DOHH2 (cell line): ENCODE measurements around the gene REEP3.

Experiments
- H3F3A ChIP-seq: fragments of 200-600 bp; sonication (generic), shearing (Covaris generic); 2 replicates; pipeline ENCODE4 v1.6.0; 2016; ENCODE audit warnings: antibody characterized with exemption, mild to moderate bottlenecking; ENCODE audit not compliant: control insufficient read depth, insufficient read depth
- H3K27ac ChIP-seq: fragments of 200-600 bp; sonication (generic); 2 replicates; pipeline ENCODE4 v1.5.1; 2014; ENCODE audit warnings: low read depth, mild to moderate bottlenecking, low read length, moderate library complexity
- H3K27me3 ChIP-seq: fragments of 200-600 bp; sonication (generic); 2 replicates; pipeline ENCODE4 v1.6.1; 2014; ENCODE audit warnings: mild to moderate bottlenecking, low read length, mixed read lengths; ENCODE audit not compliant: control insufficient read depth
- H3K36me3 ChIP-seq: fragments of 200-600 bp; sonication (generic); 2 replicates; pipeline ENCODE4 v1.6.1; 2014; ENCODE audit warnings: mild to moderate bottlenecking, low read length, moderate library complexity, mixed read lengths; ENCODE audit not compliant: control insufficient read depth
- H3K4me1 ChIP-seq: fragments of 200-600 bp; sonication (generic); 2 replicates; pipeline ENCODE4 v1.6.1; 2014; ENCODE audit warnings: mild to moderate bottlenecking, low read length, mixed read lengths; ENCODE audit not compliant: control insufficient read depth
- H3K4me2 ChIP-seq: fragments of 200-600 bp; sonication (generic); 2 replicates; pipeline ENCODE4 v1.6.0; 2014; ENCODE audit warnings: mild to moderate bottlenecking, low read length, moderate library complexity
- H3K4me3 ChIP-seq: fragments of 200-600 bp; sonication (generic); 2 replicates; pipeline ENCODE4 v1.5.1; 2014; ENCODE audit warnings: mild to moderate bottlenecking, low read length, mixed read lengths
- H3K79me2 ChIP-seq: fragments of 200-600 bp; sonication (generic); 2 replicates; pipeline ENCODE4 v1.6.1; 2014; ENCODE audit warnings: mild to moderate bottlenecking, low read length, mixed read lengths; ENCODE audit not compliant: control insufficient read depth
- H3K9me2 ChIP-seq: fragments of 200-600 bp; sonication (generic); replicated peaks from 2 replicates; pipeline ENCODE4 v1.6.1; 2014; ENCODE audit warnings: mild to moderate bottlenecking, low read length, mixed read lengths; ENCODE audit not compliant: control insufficient read depth
- H3K9me3 ChIP-seq: fragments of 200-600 bp; sonication (generic); 2 replicates; pipeline ENCODE4 v1.6.1; 2014; ENCODE audit warnings: antibody characterized with exemption, low read length, mixed read lengths; ENCODE audit not compliant: control insufficient read depth, insufficient read depth
- H4K20me1 ChIP-seq: fragments of 200-600 bp; sonication (generic); 2 replicates; pipeline ENCODE4 v1.6.0; 2014; ENCODE audit warnings: low read depth, mild to moderate bottlenecking, antibody characterized with exemption, low read length, moderate library complexity; ENCODE audit not compliant: control insufficient read depth, insufficient read depth
- EZH2phosphoT487 ChIP-seq: fragments of 200-600 bp; sonication (generic); IDR thresholded peaks from 2 replicates; pipeline ENCODE4 v1.6.1; 2017; ENCODE audit warnings: borderline replicate concordance, mild to moderate bottlenecking, antibody characterized with exemption, low read length, moderate library complexity, mixed read lengths
- TF ChIP-seq, protein P1 (sequence below): fragments of 200-600 bp; sonication (generic); IDR thresholded peaks from one replicate; pipeline ENCODE4 v1.5.1; 2014; ENCODE audit warnings: antibody characterized with exemption, mild to moderate bottlenecking, low read depth, low read length; ENCODE audit not compliant: poor library complexity, severe bottlenecking

The REEP3 gene

DNA sequence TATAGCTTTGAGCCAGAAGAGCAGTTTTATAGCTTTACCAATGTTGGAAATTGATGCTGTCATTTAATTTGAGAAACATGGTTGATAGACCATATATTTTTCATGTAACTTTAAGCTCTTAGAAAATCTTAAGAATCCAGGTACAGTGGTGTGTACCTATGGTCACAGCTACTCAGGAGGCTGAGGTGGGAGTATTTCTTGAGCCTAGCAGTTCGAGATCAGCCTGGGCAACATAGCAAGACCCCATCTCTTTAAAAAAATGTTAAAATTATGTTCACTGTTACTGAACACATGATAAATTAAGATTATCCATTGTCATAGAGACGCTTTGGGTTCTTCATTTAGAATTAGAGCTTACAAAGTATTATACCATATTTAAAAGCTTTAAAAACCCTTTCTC, 18.2 kb downstream of the REEP3 start:
- no peaks in the 10 kb centered on the region for H3K9me2 ChIP-seq
- TF ChIP-seq, protein P1, sequence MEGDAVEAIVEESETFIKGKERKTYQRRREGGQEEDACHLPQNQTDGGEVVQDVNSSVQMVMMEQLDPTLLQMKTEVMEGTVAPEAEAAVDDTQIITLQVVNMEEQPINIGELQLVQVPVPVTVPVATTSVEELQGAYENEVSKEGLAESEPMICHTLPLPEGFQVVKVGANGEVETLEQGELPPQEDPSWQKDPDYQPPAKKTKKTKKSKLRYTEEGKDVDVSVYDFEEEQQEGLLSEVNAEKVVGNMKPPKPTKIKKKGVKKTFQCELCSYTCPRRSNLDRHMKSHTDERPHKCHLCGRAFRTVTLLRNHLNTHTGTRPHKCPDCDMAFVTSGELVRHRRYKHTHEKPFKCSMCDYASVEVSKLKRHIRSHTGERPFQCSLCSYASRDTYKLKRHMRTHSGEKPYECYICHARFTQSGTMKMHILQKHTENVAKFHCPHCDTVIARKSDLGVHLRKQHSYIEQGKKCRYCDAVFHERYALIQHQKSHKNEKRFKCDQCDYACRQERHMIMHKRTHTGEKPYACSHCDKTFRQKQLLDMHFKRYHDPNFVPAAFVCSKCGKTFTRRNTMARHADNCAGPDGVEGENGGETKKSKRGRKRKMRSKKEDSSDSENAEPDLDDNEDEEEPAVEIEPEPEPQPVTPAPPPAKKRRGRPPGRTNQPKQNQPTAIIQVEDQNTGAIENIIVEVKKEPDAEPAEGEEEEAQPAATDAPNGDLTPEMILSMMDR = no peak
- no peak for TF ChIP-seq EZH2phosphoT487
- H3K4me3 ChIP-seq = no peak overlapping the region
- no peaks in the 10 kb centered on the region for H3K4me1 ChIP-seq
- H3K9me3 ChIP-seq = no peaks in the 10 kb centered on the region
- H3F3A ChIP-seq = 0 out of 2 replicates have a peak, but pooled peaks cover 3% of the 10 kb centered on the region
- H3K27me3 ChIP-seq = no peaks in the 10 kb centered on the region
- H3K4me2 ChIP-seq = no peak overlapping the region
- H4K20me1 ChIP-seq = no peaks in the 10 kb centered on the region
- no peaks in the 10 kb centered on the region for H3K36me3 ChIP-seq
- no peak overlapping the region for H3K27ac ChIP-seq
- H3K79me2 ChIP-seq = 0 out of 2 replicates have a peak, but pooled peaks cover under 1% of the 10 kb centered on the region

DNA sequence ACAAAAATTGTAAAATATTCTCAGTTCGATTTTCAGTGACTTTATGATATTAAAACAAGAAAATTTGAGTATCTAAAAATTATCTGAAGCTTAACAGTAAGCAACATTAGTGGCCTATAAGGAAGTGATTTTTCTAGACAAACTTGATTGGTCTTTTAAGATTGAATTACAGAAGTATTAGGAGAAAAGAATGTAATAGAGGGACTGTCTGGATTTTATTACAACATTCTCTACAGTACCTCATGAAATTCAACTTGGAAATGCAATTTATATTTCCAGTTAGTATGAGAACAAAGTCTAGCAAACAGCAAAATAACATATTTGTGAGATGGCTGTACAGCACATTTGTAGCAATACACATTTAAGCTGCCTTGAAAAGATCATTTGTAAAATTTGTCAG, 18.8 kb downstream of the REEP3 start:
- Histone ChIP-seq H3K79me2 (no peaks in the 10 kb centered on the region), H3K9me3 (no peaks in the 10 kb centered on the region), H4K20me1 (no peaks in the 10 kb centered on the region), H3K9me2 (no peaks in the 10 kb centered on the region), H3F3A (0 out of 2 replicates have a peak, but pooled peaks cover 3% of the 10 kb centered on the region), H3K4me3 (no peak overlapping the region), H3K4me2 (no peak overlapping the region), H3K4me1 (no peaks in the 10 kb centered on the region), H3K27ac (no peak overlapping the region), H3K27me3 (no peaks in the 10 kb centered on the region), H3K36me3 (no peaks in the 10 kb centered on the region)
- TF ChIP-seq EZH2phosphoT487 = no peak
- TF ChIP-seq, protein P1 = no peak

DNA sequence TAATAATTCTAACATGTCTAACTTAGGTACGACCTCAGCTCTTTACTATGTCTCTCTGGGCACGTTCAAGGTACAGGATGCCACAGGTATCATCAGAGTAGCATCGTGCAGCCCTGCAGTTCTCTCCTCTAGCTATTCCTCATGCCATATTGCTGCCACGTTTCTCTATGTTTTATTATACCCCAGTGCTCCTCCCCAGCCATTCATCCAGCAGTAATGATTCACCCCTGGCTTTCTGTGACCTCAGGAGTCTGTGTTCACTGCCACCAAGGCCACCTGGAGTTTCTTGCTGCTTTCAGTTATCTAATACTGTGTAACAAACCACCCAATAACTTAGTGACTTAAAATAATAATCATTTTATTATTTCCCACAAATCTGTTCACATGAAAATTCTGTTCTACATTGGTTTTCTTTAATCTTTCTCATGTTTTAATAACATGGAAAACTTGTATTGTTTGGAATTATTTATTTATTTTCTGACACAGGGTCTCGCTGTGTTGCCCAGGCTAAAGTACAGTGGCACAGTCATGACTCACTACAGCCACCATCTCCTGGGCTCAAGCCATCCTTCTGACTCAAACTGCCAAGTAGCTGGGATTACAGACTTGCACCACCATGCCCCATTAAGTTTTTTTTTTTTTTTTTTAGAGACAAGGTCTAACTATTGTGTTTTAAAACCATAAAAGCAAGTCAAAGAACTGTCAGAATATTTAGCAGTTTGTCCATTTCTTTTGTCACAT, 21.8 kb downstream of the REEP3 start:
- H3K4me1 ChIP-seq = no peaks in the 10 kb centered on the region
- H3K9me3 ChIP-seq = no peaks in the 10 kb centered on the region
- no peak overlapping the region for H3K4me3 ChIP-seq
- no peaks in the 10 kb centered on the region for H3K27me3 ChIP-seq
- H3K9me2 ChIP-seq = no peaks in the 10 kb centered on the region
- TF ChIP-seq, protein P1 = no peak
- TF ChIP-seq EZH2phosphoT487 = no peak
- no peaks in the 10 kb centered on the region for H3K79me2 ChIP-seq
- H4K20me1 ChIP-seq = no peaks in the 10 kb centered on the region
- no peak overlapping the region for H3K27ac ChIP-seq
- no peaks in the 10 kb centered on the region for H3K36me3 ChIP-seq
- no peak overlapping the region for H3K4me2 ChIP-seq
- H3F3A ChIP-seq = 0 out of 2 replicates have a peak, but pooled peaks cover 3% of the 10 kb centered on the region
